ENCODE measurements around the gene TMEM40.

The TMEM40 gene

GRCh38 chr3:12775226-12775625 is 16.2 kb upstream of the TMEM40 start:
- no peak for DNase-seq

GRCh38 chr3:12774619-12775018 is 15.6 kb upstream of the TMEM40 start:
- DNase-seq = no peak

GRCh38 chr3:12773710-12774086 is 14.6 kb upstream of the TMEM40 start:
- DNase-seq = no peak

- no peak for DNase-seq
Measured at GRCh38 chr3:12773030-12773709, 14.1 kb upstream of the TMEM40 start.

GRCh38 chr3:12772462-12772861 is 13.4 kb upstream of the TMEM40 start:
- DNase-seq = no peak

GRCh38 chr3:12771236-12771635 is 12.2 kb upstream of the TMEM40 start:
- no peak for DNase-seq

- DNase-seq = no peak
Measured at GRCh38 chr3:12769761-12770160, 10.7 kb upstream of the TMEM40 start.

- DNase-seq = no peak
Measured at GRCh38 chr3:12768579-12769527, 9.8 kb upstream of the TMEM40 start.

GRCh38 chr3:12766541-12766940 is 7.5 kb upstream of the TMEM40 start:
- no peak for DNase-seq

GRCh38 chr3:12764171-12764776 is 5.2 kb upstream of the TMEM40 start:
- DNase-seq = no peak

- no peak for DNase-seq
Measured at GRCh38 chr3:12759693-12760565, 870 bp upstream of the TMEM40 start.

GRCh38 chr3:12758025-12758781 is 856 bp downstream of the TMEM40 start:
- DNase-seq = no peak

- no peak for DNase-seq
Measured at GRCh38 chr3:12756635-12757034, 2.4 kb downstream of the TMEM40 start.

- DNase-seq = no peak
Measured at GRCh38 chr3:12756175-12756574, 2.9 kb downstream of the TMEM40 start.

- DNase-seq = no peak
Measured at GRCh38 chr3:12755754-12756153, 3.3 kb downstream of the TMEM40 start.

GRCh38 chr3:12754313-12754712 is 4.7 kb downstream of the TMEM40 start:
- no peak for DNase-seq

GRCh38 chr3:12753275-12754028 is 5.6 kb downstream of the TMEM40 start:
- no peak for DNase-seq

- no peak for DNase-seq
Measured at GRCh38 chr3:12752809-12753208, 6.2 kb downstream of the TMEM40 start.

- DNase-seq = no peak
Measured at GRCh38 chr3:12752102-12752501, 7.0 kb downstream of the TMEM40 start.

- no peak for DNase-seq
Measured at GRCh38 chr3:12751571-12751970, 7.5 kb downstream of the TMEM40 start.

- DNase-seq = peak; percentile 76
Measured at GRCh38 chr3:12750658-12751071, 8.4 kb downstream of the TMEM40 start.

All from MV-4-11 (cell line).